Medulla oblongata (tissue), 1 donor: Measurements from ENCODE around the gene NRTN.
A peak's percentile ranks its signal among the peaks of the same experiment; 100 is the strongest.

ENCODE experiments used
- DNase-seq: peaks from one replicate; pipeline ENCODE4 v3.0.0-alpha.2; 2015; ENCODE audit errors: extremely low spot score

NRTN gene

DNA sequence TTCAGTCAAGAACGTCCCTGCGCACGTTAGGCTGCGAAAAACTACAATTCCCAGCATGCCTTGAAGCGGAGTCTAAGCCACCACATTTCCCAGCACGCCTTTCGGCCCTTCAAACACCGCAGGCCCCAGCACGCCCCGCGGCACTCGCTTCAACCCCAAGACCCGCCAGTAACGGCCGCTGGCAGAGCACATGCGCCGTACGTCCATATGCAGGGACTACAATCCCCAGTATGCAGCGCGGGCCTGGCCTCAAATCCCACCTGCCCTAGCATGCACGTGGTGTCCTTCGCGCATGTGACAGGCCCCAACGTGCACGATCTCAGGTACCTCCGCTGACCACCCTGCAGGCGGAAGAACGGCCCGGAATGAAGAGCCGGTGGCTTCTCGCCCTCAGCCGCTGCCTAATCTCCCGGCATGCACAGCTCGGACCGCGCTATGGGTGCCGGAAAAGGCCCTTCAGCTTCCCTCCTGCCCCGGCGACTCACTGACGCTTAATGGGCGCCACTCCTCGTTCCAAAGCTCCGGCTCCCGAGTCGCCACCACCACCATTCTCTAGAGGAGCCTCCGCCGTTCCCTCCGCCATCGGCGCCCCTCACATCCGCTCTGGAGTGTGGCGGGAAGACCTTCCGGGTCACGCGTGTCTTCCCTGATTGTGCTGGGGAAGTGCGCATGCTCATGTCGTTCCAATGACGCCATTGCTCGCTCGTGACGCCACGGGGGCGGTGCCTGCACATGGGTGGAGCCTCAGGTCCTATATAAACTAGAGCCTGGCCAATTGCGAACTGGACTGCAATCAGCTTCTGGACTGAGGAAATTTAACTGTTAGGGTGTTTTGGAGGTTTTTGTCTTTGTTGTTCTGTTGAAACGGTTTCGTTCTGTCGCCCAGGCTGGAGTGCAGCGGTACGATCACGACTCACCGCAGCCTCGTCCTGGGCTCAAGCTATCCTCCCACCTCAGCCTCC, 14.0 kb upstream of the NRTN start, which contains the start of gene DUS3L:
TSS of gene DUS3L (minus strand) at position 605 of the 962 bp plus-strand sequence. CDS start at position 583, 22 bp downstream.
- DNase-seq: peak; percentile 98

DNA sequence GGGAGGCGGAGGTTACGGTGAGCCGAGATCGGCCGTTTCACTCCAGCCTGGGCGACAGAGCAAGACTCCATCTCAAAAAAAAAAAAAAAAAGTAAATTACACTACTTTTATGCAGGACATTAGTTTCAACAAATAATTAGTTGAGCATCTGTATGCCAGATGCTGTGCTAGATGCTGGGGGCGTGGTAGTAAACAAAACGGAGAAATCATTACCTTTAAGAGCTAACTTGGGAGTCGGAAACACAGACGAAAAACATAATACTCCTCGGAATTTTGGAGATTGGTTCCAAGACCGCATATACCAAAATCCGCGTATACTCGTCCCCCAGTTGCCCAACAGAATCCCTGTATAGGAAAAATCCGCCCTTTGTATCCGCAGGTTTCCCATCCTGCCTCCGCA, 12.6 kb upstream of the NRTN start:
- no peak for DNase-seq

DNA sequence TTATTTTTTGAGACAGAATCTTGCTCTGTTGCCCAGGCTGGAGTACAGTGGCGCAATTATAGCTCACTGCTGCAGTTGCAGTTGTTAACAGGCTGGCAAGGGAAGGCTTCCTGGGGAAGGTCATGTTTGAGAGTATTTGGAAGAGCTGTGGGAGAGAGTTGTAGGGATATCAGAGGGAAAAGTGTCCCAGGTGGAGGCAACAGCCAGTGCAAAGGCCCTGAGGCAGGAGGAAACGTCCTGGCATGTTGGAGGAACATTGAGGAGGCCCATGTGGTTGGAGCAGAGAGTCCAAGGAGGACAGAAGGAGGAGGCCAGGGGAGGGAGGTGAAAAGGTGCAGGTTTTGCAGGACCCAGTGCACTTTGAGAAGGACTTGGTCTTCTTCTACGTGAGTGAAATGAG, 11.7 kb upstream of the NRTN start:
- DNase-seq: no peak

DNA sequence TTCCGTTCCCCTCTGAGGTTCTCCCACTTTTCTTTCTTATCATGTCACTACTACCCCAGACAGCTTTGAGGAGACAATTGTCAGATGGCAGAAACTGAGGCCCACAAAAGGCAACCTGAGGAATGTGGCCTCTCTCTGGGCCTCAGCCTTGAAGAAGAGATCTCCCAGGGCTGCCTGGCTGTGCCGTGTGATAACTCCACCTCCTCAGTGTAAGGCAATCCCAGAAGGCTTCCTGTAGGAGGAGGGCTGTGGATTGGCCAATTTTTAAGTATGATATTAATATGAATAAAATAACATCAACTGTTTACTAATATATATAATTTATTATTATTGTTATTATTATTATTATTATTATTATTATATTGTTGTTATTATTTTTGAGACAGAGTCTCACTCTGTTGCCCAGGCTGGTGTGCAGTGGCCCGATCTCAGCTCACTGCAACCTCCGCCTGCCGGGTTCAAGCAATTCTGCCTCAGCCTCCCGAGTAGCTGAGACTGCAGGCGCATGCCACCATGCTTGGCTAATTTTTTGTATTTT, 9.4 kb upstream of the NRTN start:
- DNase-seq: no peak

DNA sequence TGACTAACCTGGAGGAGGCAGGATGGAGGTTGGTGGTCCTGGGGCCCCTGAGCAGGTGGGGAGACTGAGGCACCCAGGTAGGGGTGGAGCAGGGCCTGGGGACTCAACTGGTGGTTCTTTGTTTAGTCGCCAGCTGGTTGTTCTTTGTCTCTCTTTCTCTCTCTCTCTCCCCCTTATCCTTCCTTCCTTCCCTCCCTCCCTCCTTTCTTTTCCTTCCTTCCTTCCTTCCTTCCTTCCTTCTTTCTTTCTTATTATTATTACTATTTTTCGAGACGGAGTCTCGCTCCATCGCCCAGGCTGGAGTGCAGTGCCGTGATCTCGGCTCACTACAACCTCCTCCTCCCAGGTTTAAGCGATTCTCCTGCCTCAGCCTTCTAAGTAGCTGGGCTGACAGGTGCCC, 6.6 kb upstream of the NRTN start:
- no peak for DNase-seq

DNA sequence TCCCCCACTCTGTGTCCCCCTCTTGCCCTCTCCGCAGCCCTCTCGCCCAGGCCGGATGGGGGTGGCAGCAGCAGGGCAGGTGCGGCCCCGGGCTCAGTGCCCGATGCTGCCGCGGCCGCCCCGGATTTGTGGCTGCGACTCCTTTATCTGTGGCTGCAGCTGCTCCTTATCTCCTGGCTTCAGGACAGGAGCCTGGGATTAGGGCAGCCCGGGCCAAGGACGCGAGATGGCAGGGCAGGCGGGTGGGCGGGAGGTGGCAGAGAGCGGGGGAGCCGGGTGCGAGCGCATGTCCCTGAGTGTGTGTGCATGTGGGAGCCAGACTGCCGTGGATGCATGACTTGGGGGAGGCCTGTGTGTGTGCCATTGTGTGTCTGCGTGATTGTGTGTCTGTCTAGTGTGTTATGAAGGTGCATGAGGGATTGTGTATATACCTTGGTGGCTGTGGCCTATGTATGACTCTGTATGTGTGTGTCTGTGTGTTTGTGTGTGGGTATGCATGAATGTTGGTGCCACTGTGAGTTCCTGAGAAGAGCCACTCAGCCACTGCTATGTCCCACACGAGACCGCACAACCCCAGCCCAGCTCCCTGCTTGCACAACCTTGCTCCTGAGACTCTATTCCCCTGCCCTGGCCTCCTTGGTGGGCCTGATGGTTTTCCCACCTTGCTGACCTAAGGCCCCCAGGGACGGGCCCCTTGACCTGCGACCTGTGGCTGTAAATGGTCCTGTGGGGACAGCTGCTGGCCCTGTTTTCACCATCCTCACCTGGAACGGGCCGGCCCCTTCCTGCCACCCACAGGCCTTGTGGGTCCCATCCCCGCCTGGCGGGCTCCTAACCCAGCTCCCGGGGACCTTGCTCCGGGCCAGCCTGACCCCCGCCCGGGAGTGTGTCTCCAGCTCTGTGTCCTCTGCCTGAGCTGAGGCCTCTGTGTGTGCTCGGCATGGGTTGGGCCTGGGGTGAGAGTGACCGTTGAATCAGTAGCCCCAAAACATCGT, 5.3 kb upstream of the NRTN start:
- DNase-seq: no peak

DNA sequence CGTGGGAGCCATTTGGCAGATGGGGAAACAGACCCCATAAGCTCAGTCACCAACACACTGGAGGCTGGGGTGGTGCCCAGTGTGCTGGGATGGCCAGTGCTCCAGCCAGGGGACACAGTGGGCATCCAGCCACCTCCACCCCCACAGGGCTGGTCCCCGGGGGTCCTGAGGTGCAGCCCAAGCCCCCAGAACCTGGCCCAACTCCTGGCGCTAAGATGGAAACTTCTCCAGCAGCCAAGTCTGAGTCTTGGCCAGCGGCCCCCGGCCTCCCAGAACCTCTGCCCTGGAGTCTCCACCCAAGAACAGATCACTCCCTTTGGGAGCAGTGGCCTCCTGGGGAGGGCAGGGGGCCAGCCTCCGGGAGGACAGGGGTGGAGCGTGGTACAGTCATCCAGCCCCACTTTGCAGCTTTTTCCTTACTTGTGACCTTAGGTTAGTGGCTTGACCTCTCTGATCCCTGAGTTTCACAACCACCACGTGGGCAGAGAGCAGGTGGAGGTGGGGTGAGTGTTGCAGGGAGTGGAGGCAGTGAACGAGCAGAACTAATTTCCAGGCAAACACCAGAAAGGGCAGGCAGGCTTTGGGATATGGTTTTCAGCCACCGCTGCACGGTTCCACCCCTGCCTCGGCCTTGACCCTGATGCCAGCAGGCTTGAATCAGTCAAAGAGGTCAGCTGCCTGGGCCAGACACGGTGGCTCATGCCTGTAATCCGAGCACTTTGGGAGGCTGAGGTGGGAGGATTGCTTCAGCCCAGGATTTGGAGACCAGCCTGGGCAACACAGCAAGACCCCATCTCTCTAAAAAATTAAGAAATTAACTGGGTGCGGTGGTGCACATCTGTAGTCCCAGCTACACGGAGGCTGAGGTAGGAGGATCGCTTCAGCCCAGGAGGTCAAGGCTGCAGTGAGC, 4.3 kb upstream of the NRTN start:
- no peak for DNase-seq

DNA sequence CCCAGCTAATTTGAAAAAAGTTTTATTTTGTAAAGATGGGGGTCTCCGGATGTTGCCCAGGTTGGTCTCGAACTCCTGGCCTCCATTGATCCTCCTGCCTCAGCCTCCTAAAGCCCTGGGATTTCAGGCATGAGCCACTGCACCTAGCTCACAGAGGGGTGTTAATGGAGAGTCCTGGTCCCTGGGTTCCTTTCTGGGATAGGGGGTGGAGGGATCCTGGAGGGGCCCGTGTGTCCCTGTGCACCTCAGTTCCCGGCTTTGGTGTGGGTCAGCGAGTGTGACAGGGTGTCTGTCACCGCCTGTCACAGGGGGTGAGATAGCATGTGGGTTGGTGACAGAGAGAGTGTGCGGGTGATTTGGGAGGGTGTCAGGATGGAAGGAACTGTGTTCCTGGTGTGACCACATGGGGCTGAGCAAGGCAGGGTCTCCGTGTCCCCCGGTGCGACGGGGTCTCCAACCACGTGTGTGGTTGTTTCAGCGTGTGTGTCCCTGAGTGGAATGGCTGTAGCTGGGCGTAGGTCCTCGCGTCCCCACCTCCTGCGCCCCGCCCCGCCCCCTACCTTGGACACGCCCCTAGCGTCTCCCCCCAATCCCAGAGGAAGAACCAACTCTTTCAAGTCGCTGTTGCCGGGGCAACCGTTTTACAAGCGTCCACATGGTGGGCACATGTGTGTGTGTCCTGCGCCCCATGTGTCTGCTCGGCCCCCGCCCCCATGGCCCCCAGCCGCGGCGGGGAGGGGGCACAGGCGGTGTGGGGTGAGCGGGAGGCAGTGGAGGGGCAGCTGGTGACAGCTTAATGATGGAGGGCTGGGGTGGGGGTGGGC, 2.9 kb upstream of the NRTN start:
- DNase-seq: no peak

DNA sequence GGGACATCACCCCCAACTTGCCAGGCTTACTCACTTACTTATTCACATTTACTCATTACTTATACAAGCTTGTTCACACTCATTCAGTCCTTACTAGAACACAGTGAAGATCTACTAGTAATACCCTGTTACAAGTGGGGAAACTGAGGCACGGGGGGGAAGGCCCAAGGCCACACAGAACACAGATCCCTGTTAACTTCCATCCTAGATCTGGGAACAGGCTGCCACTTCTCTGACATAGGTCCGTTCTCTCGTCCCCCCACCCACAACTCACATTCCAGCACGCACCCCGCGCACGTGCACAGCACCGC, 1.5 kb upstream of the NRTN start:
- no peak for DNase-seq

DNA sequence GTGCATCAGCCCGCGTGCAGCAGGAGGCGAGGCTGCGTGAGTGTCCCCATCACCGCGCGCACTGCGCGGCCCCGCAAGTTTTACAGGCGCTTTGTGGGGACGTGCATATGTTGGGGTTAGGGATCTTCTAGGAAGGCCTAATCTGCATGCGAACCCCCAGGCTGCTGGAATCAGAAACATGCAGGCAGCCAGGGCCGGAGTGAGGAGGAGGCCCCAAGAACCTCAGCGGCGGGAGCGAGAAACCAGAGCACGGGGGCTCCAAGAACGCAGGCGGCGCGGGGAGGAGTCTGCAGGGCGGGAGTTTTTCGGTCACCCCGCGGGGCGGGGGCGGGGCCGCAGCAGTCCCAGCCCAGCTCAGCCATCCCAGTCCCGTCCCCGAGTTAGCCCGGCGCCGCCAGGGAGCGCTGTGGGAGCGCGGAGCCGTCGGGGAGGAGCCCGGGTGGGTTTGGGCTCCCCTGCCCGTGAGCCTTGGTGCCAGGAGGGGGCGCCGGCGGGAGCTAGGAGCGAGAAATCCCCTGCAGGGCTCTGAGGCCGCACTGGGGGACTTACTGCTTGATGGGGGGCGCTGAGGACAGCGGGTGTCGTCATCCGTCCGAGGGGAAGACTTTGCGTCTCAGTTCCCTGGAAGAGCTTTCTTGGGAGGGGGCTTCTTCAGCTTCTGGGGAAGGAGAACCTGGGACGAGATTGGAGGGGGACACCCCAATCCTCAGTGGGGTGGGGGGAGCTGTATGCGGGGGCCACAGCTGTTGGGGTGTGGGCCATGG, 933 bp upstream of the NRTN start:
- DNase-seq: peak; percentile 64

DNA sequence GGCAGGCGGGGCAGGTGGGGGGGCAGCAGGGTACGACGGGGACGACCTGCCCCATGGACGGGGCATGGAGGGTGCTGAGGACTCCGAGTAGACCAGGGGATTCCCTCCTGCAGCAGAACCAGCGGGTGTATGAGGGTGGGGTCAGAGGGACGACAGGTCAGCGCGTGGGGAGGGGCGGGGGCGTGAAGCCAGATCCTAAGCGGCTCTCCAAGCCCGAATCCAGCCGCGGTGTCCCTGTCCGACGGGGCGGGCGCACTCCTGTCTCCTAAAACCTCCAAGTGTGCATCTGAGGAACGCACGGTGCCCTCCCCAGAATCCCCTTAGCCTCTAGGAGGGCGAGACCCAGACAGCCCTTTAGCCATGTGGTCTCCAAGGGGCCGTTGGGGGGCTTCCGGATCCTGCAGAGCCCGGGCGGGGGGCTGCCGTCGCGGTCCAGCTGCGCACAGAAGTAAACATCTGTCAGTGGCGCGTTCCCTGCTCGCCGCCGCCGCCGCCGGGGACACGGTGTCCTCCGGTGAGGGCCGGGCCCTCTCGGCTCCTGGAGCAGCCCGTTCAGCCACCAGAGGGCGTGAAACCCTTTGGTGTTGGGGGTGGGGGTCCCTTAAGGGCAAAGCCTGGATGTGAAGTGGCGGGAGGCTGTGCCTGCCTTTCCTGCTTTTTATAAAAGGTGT, 730 bp downstream of the NRTN start:
- DNase-seq: peak; percentile 15

DNA sequence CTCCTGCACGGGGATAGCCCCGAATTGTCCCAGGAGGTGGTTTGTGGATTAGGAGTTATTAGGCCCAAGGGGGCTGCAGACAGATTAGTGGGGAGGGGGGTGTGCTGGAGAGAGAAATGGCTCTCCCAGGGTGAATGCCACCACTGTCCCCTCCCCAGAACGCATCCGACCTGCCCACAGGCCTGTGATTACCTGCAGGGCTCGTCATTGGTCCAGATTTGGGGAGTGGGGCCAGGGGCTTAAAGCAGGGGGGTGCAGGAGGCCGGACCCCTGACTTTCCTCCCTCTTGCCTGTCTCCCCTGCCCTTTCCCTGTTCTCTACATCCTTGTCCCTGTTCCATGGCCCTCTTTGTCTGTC, 1.2 kb downstream of the NRTN start:
- no peak for DNase-seq

DNA sequence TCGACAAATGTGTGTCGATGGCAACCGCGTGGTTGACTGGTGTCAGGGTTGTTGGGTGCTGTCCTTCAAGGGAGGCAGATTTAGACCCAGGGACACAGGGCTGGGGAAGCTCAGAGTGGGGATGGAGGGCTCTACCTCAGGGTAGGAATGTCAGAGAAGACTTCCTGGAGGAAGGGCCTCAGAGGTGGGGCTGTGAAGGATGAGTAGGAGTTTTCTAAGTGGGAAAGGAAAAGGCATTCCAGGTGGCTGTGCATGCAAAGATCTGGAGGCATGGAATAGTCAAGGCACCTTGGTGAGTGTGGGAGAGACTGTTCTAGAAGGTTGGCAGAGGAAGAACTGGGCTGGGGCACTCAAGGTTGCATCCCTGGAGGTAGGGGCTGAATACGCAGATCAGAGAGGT, 2.0 kb downstream of the NRTN start:
- no peak for DNase-seq

DNA sequence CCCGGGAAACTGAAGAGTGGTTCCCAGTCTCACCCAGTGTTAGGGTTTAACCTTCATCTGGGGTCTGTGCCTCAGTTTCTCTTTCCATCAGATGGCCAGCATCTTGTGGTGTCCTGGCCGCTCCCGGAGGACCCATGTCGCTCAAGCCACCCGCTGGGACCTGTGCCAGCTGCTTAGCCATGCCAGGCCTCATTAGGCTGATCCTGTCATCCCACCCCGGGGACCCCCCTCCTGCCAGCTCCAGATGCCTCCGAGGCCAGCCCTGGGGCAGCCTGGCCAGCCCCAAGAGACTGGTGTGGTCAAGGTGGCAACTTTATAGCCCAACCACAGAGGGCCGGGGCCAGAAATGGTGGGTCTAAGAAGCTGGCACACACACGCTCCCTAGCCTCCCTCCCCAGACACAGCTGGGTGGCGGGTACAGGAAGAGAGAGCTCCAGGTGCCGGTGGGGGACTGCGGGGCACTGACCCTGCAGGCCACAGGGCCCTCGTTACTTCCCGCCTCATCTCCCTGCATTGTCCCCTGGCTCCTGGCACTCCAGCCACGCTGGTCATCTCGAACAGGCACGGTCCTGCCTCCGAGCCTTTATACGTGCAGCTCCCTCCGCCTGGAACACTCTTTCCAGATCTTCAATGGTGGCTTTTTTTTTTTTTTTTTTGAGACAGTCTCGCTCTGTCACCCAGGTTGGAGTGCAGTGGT, 3.4 kb downstream of the NRTN start:
- DNase-seq: no peak

DNA sequence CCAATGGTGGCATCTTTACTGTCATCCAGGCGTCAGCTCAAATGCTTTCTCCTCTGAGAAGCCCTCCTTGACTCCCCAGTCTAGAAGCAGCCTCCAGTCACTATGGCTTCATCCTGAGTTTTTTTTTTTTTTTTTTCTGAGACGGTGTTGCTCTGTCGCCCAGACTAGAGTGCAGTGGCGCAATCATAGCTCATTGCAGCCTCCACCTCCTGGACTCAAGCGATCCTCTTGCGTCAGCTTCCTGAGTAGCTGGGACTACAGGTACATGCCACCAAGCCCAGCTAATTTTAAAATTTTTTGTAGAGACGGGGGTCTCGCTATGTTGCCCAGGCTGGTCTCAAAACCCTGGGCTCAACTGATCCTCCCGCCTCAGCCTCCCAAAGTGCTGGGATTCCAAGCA, 4.2 kb downstream of the NRTN start:
- DNase-seq: no peak

DNA sequence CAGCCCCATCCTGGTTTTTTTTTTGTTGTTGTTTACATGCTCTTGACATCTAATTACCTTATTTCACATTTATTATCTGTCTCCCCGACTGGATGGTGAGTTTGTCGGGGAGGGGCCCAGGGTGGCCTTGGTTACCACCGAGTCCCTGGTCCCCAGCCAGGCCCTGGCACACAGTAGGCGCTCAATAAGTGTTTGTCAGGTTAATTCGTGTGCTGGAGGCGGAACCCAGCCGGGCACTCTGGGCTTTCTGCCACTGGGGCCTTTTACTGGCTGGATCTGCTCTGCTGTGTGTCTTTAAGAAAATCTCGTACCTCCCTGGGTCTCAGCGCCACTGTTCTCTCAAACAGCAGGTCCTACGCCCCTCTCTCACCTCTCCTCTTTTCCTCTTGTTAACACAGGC, 4.6 kb downstream of the NRTN start:
- no peak for DNase-seq

DNA sequence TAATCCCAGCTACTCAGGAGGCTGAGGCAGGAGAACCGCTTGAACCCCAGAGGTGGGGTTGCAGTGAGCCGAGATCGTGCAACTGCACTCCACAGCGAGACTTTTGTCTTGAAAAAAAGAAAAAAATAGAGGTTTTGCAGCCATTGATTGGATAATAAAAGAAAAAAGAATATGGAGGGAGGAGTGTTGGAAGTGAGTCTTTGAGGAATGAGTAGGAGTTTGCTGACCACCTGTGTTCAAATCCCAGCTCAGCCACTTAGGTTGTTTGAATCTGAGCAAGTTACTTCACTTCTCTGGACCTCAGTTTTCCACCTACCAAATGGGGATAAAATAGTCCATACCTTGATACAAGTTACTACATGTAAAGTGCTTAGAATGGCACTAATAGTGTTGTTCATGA, 6.2 kb downstream of the NRTN start:
- no peak for DNase-seq

DNA sequence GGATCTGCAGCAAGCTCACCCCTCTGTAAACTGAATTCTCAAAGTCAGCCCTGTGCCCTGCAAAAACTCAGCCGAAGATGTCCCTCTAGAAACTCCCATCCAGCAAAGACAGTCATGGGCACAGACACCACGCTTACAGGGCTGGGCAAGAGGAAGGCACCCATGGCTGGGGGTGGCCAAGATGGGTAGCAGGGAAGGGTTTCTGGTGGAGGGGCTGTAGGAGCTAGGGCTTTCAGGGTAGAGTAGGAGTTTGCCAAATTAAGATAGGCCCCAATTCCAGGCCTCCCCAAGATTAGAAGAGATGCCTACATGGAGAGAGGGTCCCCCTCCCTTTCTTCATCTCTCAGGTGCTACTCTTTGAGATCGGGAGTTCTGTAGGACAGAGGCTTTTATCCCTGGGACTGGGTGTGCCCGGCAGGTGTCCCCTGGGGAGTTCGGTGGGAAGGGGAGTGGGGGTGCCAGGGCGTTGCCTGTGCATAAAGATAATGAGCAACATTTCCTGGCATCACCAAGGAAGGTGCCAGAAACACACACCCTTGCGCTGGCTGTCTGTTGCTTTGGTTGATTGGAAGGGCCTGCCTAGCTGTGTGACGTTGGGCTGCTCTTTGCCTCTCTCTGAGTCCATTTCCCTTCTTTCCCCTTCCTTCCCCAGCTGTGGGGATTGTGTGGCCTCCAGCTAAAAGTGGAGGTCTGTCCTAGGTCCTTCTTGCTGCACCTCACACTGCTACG, 9.4 kb downstream of the NRTN start:
- DNase-seq: no peak
